K562 (cell line): Measurements from ENCODE around the gene RNF11.

Experiments used
- NBN ChIP-seq: fragments of 450-650 bp; IDR thresholded peaks from 2 replicates; pipeline ENCODE4 v1.6.1; 2016; ENCODE audit warnings: low read depth, mild to moderate bottlenecking
- POLR2A ChIP-seq: fragments of 450-650 bp; conservative IDR thresholded peaks from 2 replicates; pipeline ENCODE4 v1.6.1; 2016
- SIRT6 ChIP-seq: IDR thresholded peaks from one replicate; pipeline ENCODE4 v1.6.1; 2012; ENCODE audit warnings: low read depth, mild to moderate bottlenecking, control low read depth, inconsistent platforms, low read length, moderate library complexity

DNA sequence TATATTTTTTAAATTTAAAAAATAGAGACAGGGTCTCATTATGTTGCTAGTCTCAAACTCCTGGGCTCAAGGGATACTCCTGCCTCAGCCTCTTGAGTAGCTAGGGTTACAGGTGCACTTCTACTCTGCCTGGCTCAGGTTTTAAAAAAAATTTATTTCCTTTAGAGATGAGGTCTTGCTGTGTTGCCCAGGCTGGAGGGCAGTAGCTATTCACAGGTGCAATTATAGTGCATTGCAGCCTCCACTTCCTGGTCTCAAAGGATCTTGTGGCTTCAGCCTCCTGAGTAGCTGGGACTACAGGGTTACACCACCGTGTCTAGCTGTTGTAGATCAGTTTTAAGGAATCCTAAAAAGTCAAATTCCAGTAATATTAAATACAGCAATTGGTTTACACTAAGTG, 5.0 kb downstream of the RNF11 start:
- no peak for TF ChIP-seq NBN
- no peak for TF ChIP-seq SIRT6
- no peak for TF ChIP-seq POLR2A
